ENCODE measurements around the gene IFNAR1. TPM values are rescaled to one million over a fixed set of nuclear protein-coding genes. Genes with fewer than 3 reads are reported as not detected.
"Not testable (repeated sequence)": the region's sequence is repeated elsewhere in the genome, so short reads cannot be mapped to it uniquely, and the experiment has no call there.

The IFNAR1 gene
- total RNA-seq, 1 donor from 2014 or later: 64.5 TPM

DNA sequence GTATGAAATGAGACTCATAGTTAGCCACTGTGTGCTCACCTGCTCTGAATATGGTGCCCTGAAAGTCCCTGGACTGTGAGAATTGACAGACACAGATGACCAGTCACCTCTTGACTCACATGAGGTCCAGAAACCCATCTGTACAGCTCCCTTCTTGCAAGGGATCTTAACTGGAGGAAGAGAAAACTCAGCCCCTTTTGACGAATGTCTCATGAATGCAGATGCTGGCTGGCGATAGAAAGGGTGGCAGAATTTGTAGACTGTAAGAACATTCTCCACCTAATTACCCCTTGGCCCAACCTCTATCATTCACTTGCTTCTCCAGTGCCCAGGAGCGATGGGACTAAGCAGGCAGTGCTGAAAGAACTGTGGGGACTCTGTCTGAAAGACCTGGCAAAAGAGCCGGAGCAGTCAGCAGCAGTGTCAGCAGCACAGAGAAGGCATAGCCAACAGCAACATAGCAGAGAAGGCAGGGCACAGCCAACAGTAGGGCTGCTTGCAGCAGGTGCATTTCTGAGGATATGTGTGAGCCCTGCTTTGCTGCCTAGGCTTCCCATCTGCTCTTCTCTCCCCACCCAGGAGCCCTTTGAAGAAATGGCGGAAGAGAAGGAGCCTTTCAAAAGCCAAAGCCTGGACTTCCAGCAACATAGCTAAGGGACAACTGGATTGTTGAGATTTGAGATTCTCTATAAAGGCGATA lies 52.6 kb downstream of the IFNAR1 start:
- Histone ChIP-seq H3K4me3 (no peak overlapping the region), H3K9me3 (no peaks in the 10 kb centered on the region), H3K4me1 (peaks cover 50% of the 10 kb centered on the region), H3K36me3 (no peaks in the 10 kb centered on the region), H3K27me3 (ENCODE audit: low read depth) (no peaks in the 10 kb centered on the region), H3K27ac (no peak overlapping the region)
- TF ChIP-seq, protein P1, sequence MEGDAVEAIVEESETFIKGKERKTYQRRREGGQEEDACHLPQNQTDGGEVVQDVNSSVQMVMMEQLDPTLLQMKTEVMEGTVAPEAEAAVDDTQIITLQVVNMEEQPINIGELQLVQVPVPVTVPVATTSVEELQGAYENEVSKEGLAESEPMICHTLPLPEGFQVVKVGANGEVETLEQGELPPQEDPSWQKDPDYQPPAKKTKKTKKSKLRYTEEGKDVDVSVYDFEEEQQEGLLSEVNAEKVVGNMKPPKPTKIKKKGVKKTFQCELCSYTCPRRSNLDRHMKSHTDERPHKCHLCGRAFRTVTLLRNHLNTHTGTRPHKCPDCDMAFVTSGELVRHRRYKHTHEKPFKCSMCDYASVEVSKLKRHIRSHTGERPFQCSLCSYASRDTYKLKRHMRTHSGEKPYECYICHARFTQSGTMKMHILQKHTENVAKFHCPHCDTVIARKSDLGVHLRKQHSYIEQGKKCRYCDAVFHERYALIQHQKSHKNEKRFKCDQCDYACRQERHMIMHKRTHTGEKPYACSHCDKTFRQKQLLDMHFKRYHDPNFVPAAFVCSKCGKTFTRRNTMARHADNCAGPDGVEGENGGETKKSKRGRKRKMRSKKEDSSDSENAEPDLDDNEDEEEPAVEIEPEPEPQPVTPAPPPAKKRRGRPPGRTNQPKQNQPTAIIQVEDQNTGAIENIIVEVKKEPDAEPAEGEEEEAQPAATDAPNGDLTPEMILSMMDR (IDR thresholded peaks at IDR 0.05): no peak
- ATAC-seq (no peak), DNase-seq (no peak)
- intact Hi-C loops (cut with DNase I): no loop called here

DNA sequence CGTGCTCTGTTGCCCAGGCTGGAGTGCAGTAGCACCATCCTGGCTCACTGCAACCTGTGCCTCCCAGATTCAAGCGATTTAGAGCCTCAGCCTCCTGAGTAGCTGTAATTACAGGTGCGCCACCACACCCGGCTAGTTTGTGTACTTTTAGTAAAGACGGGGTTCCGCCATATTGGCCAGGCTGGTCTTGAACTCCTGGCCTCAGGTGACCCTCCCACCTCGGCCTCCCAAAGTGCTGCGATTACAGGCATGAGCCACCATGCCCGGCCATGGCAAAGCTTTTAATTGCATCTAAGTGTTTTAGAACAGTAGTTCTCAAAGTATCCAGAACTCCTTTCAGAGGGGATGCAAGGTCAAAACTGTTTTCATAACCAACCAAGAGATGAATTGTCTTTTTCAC lies 53.3 kb downstream of the IFNAR1 start:
- Histone ChIP-seq H3K4me3 (no peak overlapping the region), H3K36me3 (no peaks in the 10 kb centered on the region), H3K27ac (no peak overlapping the region), H3K9me3 (no peaks in the 10 kb centered on the region), H3K27me3 (ENCODE audit: low read depth) (no peaks in the 10 kb centered on the region), H3K4me1 (peaks cover 57% of the 10 kb centered on the region)
- DNase-seq: no peak
- TF ChIP-seq, protein P1 (IDR thresholded peaks at IDR 0.05): no peak
- intact Hi-C loops (cut with DNase I): no loop called here
- ATAC-seq: no peak

DNA sequence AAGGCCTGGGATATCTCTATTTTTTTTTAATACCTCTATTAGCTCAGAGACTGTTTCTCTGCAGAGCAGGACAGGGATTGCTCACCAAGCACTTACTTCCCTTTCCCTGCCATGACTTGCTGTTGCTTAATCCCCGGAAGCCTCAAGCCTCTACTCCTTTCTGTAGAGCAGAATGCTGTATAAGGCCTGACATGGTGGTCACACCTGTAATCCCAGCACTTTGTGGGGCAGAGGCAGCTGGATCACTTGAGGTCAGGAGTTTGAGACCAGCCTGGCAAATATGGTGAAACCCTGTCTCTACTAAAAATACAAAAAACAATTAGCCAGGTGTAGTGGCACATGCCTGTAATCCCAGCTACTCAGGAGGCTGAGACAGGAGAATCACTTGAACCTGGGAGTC lies 55.2 kb downstream of the IFNAR1 start:
- H3K27me3 ChIP-seq (ENCODE audit: low read depth); intact Hi-C loops (cut with DNase I); DNase-seq; H3K4me3 ChIP-seq; H3K36me3 ChIP-seq; H3K9me3 ChIP-seq: not testable (repeated sequence)
- H3K4me1 ChIP-seq: peaks cover 52% of the 10 kb centered on the region
- ATAC-seq: peak; percentile 70 to 79
- peak overlapping the region; percentile 80 for H3K27ac ChIP-seq

DNA sequence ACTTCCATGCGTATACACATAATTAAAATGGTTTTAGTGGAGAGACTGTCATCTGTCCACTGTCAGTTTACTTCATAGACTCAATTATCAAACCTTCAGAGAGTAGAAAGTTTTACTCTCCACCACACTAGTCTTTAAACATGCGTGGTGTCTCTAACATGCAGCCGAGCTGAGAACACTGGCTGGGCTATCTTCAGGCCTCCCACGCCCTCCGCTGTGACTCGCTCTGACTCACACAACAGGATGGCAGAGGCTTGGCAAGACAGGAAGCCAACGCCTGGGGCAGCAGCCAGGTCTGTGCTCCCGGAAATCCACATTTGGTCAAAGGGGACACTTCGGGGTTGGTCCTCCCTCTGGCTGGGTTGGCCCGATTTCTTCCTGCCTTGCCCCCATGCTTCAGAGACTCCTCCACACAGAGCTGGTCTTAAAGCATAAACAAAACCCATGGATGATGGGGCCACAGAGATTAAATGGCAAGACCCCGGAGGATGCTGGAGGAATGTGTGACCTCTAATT lies 55.8 kb downstream of the IFNAR1 start:
- H3K27ac ChIP-seq: peak overlapping the region; percentile 80
- H3K4me3 ChIP-seq: no peak overlapping the region
- H3K9me3 ChIP-seq: no peaks in the 10 kb centered on the region
- TF ChIP-seq, protein P1 (IDR thresholded peaks at IDR 0.05): no peak
- peak; percentile 95 to 96 for ATAC-seq
- no peaks in the 10 kb centered on the region for H3K36me3 ChIP-seq
- no peaks in the 10 kb centered on the region for H3K27me3 ChIP-seq (ENCODE audit: low read depth)
- H3K4me1 ChIP-seq: peaks cover 53% of the 10 kb centered on the region
- intact Hi-C loops (cut with DNase I): no loop called here
- peak; percentile 95 for DNase-seq

DNA sequence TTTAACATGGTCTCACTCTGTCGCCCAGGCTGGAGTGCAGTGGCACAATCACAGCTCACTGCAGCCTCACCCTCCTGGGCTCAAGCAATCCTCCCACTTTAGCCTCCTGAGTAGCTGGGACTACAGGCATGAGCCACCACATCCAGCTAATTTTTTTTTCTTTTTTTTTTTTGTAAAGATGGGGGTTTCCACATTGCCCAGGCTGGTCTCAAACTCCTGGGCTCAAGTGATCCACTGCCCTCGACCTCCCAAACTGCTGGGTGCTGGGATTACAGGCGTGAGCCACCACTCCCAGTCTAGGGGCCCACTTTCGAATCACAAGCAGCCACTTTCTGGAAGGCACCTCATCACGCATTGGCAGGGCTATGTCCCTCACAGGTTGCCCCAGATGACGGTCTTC lies 56.6 kb downstream of the IFNAR1 start:
- intact Hi-C loops (cut with DNase I); DNase-seq; H3K9me3 ChIP-seq; H3K36me3 ChIP-seq; ATAC-seq; H3K4me3 ChIP-seq; H3K27me3 ChIP-seq (ENCODE audit: low read depth): not testable (repeated sequence)
- Histone ChIP-seq H3K4me1 (peaks cover 55% of the 10 kb centered on the region), H3K27ac (peak overlapping the region; percentile 61)

DNA sequence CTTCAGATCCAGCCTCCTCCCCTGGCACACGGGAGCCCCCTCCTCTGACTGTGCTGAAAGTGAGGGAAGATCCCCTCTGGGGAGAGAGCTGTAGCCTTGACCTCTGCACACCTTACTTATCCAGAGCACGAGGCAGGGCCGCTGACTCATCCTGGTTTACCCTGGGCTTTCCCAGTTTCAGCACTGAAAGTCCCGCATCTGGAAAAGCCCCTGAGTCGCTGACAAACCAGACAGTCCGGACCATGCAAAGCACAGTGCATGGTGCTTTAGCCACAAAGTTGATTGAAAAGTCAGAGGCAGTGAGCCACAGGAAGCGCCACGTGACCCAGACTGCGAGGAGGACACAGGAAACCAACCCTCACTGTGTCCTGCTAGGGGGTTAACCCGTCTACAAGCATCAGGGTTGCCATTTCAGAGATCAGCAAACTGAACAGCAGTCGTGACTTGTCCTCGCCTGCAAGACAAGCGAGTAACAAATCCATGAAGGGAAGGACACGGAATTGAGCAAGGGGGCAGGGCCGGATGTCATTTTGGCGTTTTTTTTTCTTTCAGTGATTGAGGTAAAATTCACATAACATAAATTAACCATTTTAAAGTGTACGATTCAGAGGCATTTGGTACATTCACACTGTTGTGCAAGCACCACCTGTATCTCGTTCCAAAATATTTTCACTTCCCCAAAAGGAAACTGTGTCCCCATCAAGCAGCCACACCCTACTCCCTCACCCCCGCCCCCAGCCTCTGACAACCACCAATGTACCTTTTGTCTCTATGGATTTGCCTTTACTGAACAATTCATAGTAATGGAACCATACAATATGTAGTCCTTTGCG lies 58.5 kb downstream of the IFNAR1 start:
- ATAC-seq: peak; percentile 61 to 68
- no peaks in the 10 kb centered on the region for H3K36me3 ChIP-seq
- peak; percentile 74 for DNase-seq
- H3K9me3 ChIP-seq: no peaks in the 10 kb centered on the region
- peak overlapping the region; percentile 41 for H3K4me3 ChIP-seq
- no peaks in the 10 kb centered on the region for H3K27me3 ChIP-seq (ENCODE audit: low read depth)
- H3K4me1 ChIP-seq: peaks cover 55% of the 10 kb centered on the region
- TF ChIP-seq, protein P1 (IDR thresholded peaks at IDR 0.05): no peak
- intact Hi-C loops (cut with DNase I): no loop called here
- H3K27ac ChIP-seq: peak overlapping the region; percentile 86

All from lower lobe of right lung (tissue), 2 donors.